B cell (primary cell): ENCODE measurements around the gene AZU1. TPM values are rescaled to one million over a fixed set of nuclear protein-coding genes. Genes with fewer than 3 reads are reported as not detected.

Source experiments
- ATAC-seq: fragments of 200-7000 bp; cut with Tn5 transposase; one replicate; pipeline ENCODE4 v1.10.0; 2021; ENCODE audit warnings: low read depth, mild to moderate bottlenecking, moderate number of reproducible peaks, moderate library complexity
- CTCF ChIA-PET: fragments of 350-600 bp; sonication (Branson Sonifier 250); formaldehyde crosslinking; loops from one replicate; lab custom pipeline; 2021; ENCODE audit warnings: antibody characterized with exemption, inconsistent platforms; lab: Charles Lee
- POLR2A ChIA-PET: fragments of 350-600 bp; sonication (Branson Sonifier 250); formaldehyde crosslinking; loops from one replicate; lab custom pipeline; 2021; ENCODE audit warnings: antibody characterized with exemption; lab: Charles Lee
- DNase-seq: peaks from one replicate; pipeline ENCODE4 v3.0.0; 2013
- H2AFZ ChIP-seq: 2 replicates; pipeline ENCODE4 v1.6.1; 2012; ENCODE audit warnings: mild to moderate bottlenecking, low read depth, low read length; ENCODE audit not compliant: insufficient read depth, poor library complexity, severe bottlenecking
- H3K27ac ChIP-seq, 2 donors: 1 replicate in 1 of 2; 2 replicates in 1 of 2; pipeline ENCODE4 v1.5.1; 2012 to 2013; ENCODE audit warnings: low read length in 2 of 2, mild to moderate bottlenecking in 2 of 2, moderate library complexity in 1 of 2
- H3K27me3 ChIP-seq, 4 experiments: fragments of 200-600 bp in 1 of 4; sonication (generic) in 1 of 4; replicated peaks in 1 of 4; 1 replicate in 2 of 4; 2 replicates in 2 of 4; pipeline versions ENCODE4 v1.6.1 to v1.7.0; 2013 to 2016; ENCODE audit warnings: low read length in 3 of 4, mild to moderate bottlenecking in 2 of 4, mixed read lengths in 1 of 4, moderate library complexity in 1 of 4; ENCODE audit not compliant: insufficient read depth in 4 of 4, control insufficient read depth in 3 of 4; ENCODE audit errors: control extremely low read depth in 1 of 4
- H3K36me3 ChIP-seq, 2 experiments: replicated peaks in 1 of 2; 1 replicate in 1 of 2; 2 replicates in 1 of 2; pipeline versions ENCODE4 v1.6.1 to v1.7.1; 2013; ENCODE audit warnings: low read length in 1 of 2; ENCODE audit not compliant: insufficient read depth in 2 of 2, control insufficient read depth in 1 of 2; ENCODE audit errors: control extremely low read depth in 1 of 2, extremely low read depth in 1 of 2
- H3K4me1 ChIP-seq, 2 donors: fragments of 200-600 bp in 1 of 2; sonication (generic) in 1 of 2; 1 replicate in 1 of 2; 2 replicates in 1 of 2; pipeline versions ENCODE4 v1.5.1 to v1.6.1; 2013 to 2017; ENCODE audit warnings: low read length in 2 of 2; ENCODE audit not compliant: control insufficient read depth in 2 of 2, insufficient read depth in 2 of 2
- H3K4me2 ChIP-seq: replicated peaks from 2 replicates; pipeline ENCODE3; 2012; ENCODE audit warnings: mild to moderate bottlenecking, low read depth, low read length; ENCODE audit not compliant: poor library complexity, severe bottlenecking
- H3K4me3 ChIP-seq, 5 experiments: fragments of 200-600 bp in 1 of 5; sonication (generic) in 1 of 5; 1 replicate in 3 of 5; 2 replicates in 2 of 5; pipeline versions ENCODE4 v1.5.1 to v1.7.0; 2011 to 2016; ENCODE audit warnings: low read length in 4 of 5, mild to moderate bottlenecking in 4 of 5, low read depth in 2 of 5, control low read depth in 1 of 5, moderate library complexity in 1 of 5; ENCODE audit not compliant: insufficient read depth in 1 of 5; ENCODE audit errors: control extremely low read depth in 1 of 5, extremely low read depth in 1 of 5
- H3K79me2 ChIP-seq: fragments of 200-600 bp; sonication (generic); one replicate; pipeline ENCODE4 v1.6.0; 2016; ENCODE audit warnings: low read length; ENCODE audit not compliant: control insufficient read depth, insufficient read depth
- H3K9ac ChIP-seq: fragments of 200-600 bp; sonication (generic); 2 replicates; pipeline ENCODE4 v1.6.1; 2017; ENCODE audit warnings: mild to moderate bottlenecking, low read length, moderate library complexity
- H3K9me3 ChIP-seq, 3 donors: one replicate each; pipeline versions ENCODE4 v1.6.1 to v1.7.1; 2013; ENCODE audit warnings: low read length in 2 of 3; ENCODE audit not compliant: control insufficient read depth in 2 of 3, insufficient read depth in 1 of 3; ENCODE audit errors: control extremely low read depth in 1 of 3
- H4K20me1 ChIP-seq: 2 replicates; pipeline ENCODE4 v1.6.0; 2012; ENCODE audit warnings: mild to moderate bottlenecking, low read length; ENCODE audit not compliant: insufficient read depth, control insufficient read depth, poor library complexity, severe bottlenecking
- H3K27ac Mint-ChIP-seq: one replicate; pipeline ENCODE4 v1.8.0; 2021; ENCODE audit warnings: mixed read lengths
- H3K27me3 Mint-ChIP-seq: one replicate; pipeline ENCODE4 v1.8.0; 2021; ENCODE audit warnings: mixed read lengths
- H3K4me1 Mint-ChIP-seq: one replicate; pipeline ENCODE4 v1.8.0; 2021; ENCODE audit warnings: mixed read lengths
- H3K4me3 Mint-ChIP-seq: one replicate; pipeline ENCODE4 v1.8.0; 2021; ENCODE audit warnings: mixed read lengths
- H3K9me3 Mint-ChIP-seq: one replicate; pipeline ENCODE4 v1.8.0; 2022; ENCODE audit warnings: mixed read lengths; ENCODE audit not compliant: insufficient read depth
- CTCF ChIP-seq: fragments of 200-600 bp; IDR thresholded peaks from one replicate; pipeline ENCODE4 v1.8.0; 2022; ENCODE audit warnings: antibody characterized with exemption, mild to moderate bottlenecking
- EZH2 ChIP-seq: IDR thresholded peaks from 2 replicates; pipeline ENCODE4 v1.6.1; 2012; ENCODE audit warnings: borderline replicate concordance, low read depth, mild to moderate bottlenecking, moderate library complexity, low read length; ENCODE audit not compliant: insufficient read depth, poor library complexity, severe bottlenecking
- WGBS: methylation state at CpG from one replicate; pipeline ENCODE4 v1.1.5; 2013; ENCODE audit warnings: missing lambda C conversion rate; ENCODE audit not compliant: insufficient coverage; 5-methylcytosine and 5-hydroxymethylcytosine counted together
- intact Hi-C: fragments of 100-400 bp; cut with micrococcal nuclease; formaldehyde crosslinking; loops from one replicate; pipeline ENCODE4 v1.10.0; 2022
- polyA plus RNA-seq: library from polyadenylated mRNA; depleted of rRNA; stranded (reverse); fragments of >200 nt; gene quantifications from 2 replicates; pipeline ENCODE4 v1.2.3, GENCODE V29; 2012
- total RNA-seq, 2 donors: library from RNA; stranded (reverse); fragments of 120-200 nt in 1 of 2; gene quantifications; 1 replicate in 1 of 2; 2 replicates in 1 of 2; pipeline versions ENCODE4 v1.2.3 to v1.2.4, GENCODE V29; 2013 to 2022

The AZU1 gene
- total and polyA plus RNA-seq, 2 donors (not counting 1 experiment from before 2014, with no cell fraction given), result 0.13 to 0.44 TPM

GRCh38 chr19:813219-814151, 14.2 kb upstream of the AZU1 start:
- H3K4me2 ChIP-seq, result no peak overlapping the region
- no peak for DNase-seq
- ATAC-seq, result no peak
- H3K4me3 ChIP-seq, result no peak overlapping the region
- Mint-ChIP-seq H3K9me3 (no peaks in the 10 kb centered on the region), H3K4me1 (no peaks in the 10 kb centered on the region), H3K4me3 (no peak overlapping the region), H3K27me3 (no peaks in the 10 kb centered on the region), H3K27ac (no peak overlapping the region)
- no peaks in the 10 kb centered on the region for H3K27me3 ChIP-seq
- 96% methylated on average over 77 of the region's 87 CpGs for WGBS
- peaks cover 41% of the 10 kb centered on the region for H4K20me1 ChIP-seq
- ChIA-PET POLR2A (no interaction called here), CTCF (no interaction called here)
- H3K9ac ChIP-seq, result no peak overlapping the region
- H3K9me3 ChIP-seq, result peaks cover 0 to 3% (median 0%) of the 10 kb centered on the region in 3 donors
- H3K27ac ChIP-seq, result no peak overlapping the region
- no peak overlapping the region for H2AFZ ChIP-seq
- peaks cover 4% of the 10 kb centered on the region for H3K79me2 ChIP-seq
- no peak for TF ChIP-seq CTCF
- TF ChIP-seq EZH2, result no peak
- intact Hi-C loops, result no loop called here
- H3K4me1 ChIP-seq, result no peaks in the 10 kb centered on the region
- H3K36me3 ChIP-seq, result peaks cover 0 to 41% of the 10 kb centered on the region in 2 experiments
